Ascending aorta (tissue), 2 donors: Measurements from ENCODE around the gene CUL1. TPM values are rescaled to one million over a fixed set of nuclear protein-coding genes. Genes with fewer than 3 reads are reported as not detected.
A peak's percentile ranks its signal among the peaks of the same experiment; 100 is the strongest.
"Not testable (repeated sequence)": the region's sequence is repeated elsewhere in the genome, so short reads cannot be mapped to it uniquely, and the experiment has no call there.

ENCODE experiments used
- DNase-seq, 2 donors: peaks; one replicate each; pipeline ENCODE4 v3.0.0-alpha.2; 2019; ENCODE audit warnings: low spot score in 2 of 2
- H3K27ac ChIP-seq, 2 donors: fragments of 200-600 bp; sonication (generic); one replicate each; pipeline ENCODE4 v1.5.1; 2016 to 2017; ENCODE audit warnings: mild to moderate bottlenecking in 1 of 2
- H3K27me3 ChIP-seq: fragments of 200-600 bp; sonication (generic); one replicate; pipeline ENCODE4 v1.5.1; 2017
- H3K36me3 ChIP-seq, 2 donors: fragments of 200-600 bp; sonication (generic); one replicate each; pipeline ENCODE4 v1.5.1; 2016
- H3K4me1 ChIP-seq, 2 donors: fragments of 200-600 bp; sonication (generic); one replicate each; pipeline ENCODE4 v1.5.1; 2016 to 2017; ENCODE audit warnings: mild to moderate bottlenecking in 1 of 2
- H3K4me3 ChIP-seq, 2 donors: fragments of 200-600 bp; sonication (generic); one replicate each; pipeline ENCODE4 v1.5.1; 2016 to 2017; ENCODE audit warnings: mild to moderate bottlenecking in 1 of 2
- H3K9me3 ChIP-seq, 2 donors: fragments of 200-600 bp; sonication (generic); one replicate each; pipeline ENCODE4 v1.5.1; 2016
- CTCF ChIP-seq, 3 experiments: fragments of 200-600 bp in 2 of 3; fragments of 450-650 bp in 1 of 3; sonication (generic) in 2 of 3; IDR thresholded peaks; one replicate each; pipeline ENCODE4 v1.5.1; 2016 to 2019; ENCODE audit warnings: antibody characterized with exemption in 3 of 3, mild to moderate bottlenecking in 1 of 3, moderate library complexity in 1 of 3
- intact Hi-C: fragments of 100-400 bp; cut with DNase I; formaldehyde crosslinking; loops from one replicate; pipeline ENCODE4 v1.15.1; 2023
- total RNA-seq: library from RNA; depleted of rRNA; stranded (reverse); fragments of >200 nt; gene quantifications from one replicate; pipeline ENCODE4 v1.1.0, GENCODE V29; 2016

Gene CUL1
- total RNA-seq, 1 donor from 2014 or later: 16.3 TPM

GRCh38 chr7:148699782-148700629 is 1.3 kb downstream of the CUL1 start:
- DNase-seq: no peak
- Histone ChIP-seq H3K4me3 (peak overlapping the region; percentile 97 to 99), H3K36me3 (no peaks in the 10 kb centered on the region), H3K9me3 (no peaks in the 10 kb centered on the region), H3K4me1 (peaks cover 4 to 38% of the 10 kb centered on the region in 2 donors), H3K27ac (peak overlapping the region; percentile 99 to 100), H3K27me3 (no peaks in the 10 kb centered on the region)
- intact Hi-C loops: loop anchor here (1.0 to 10.0 kb wide), 7 partner anchors 31 to 425 kb away; partner anchors contain the start of genes EZH2, PDIA4 and ZNF425
- no peak for TF ChIP-seq CTCF (IDR thresholded peaks at IDR 0.05)

- Histone ChIP-seq H3K4me1 (peaks cover 4 to 42% of the 10 kb centered on the region in 2 donors), H3K4me3 (peak overlapping the region; percentile 97 to 99), H3K9me3 (no peaks in the 10 kb centered on the region), H3K36me3 (no peaks in the 10 kb centered on the region), H3K27me3 (no peaks in the 10 kb centered on the region), H3K27ac (peak overlapping the region in 1 of 2 donors; percentile 0)
- no peak for TF ChIP-seq CTCF (IDR thresholded peaks at IDR 0.05)
- intact Hi-C loops: loop anchor here (2.0 kb wide), 1 partner anchor 262 kb away; no protein-coding TSS in a partner anchor
- no peak for DNase-seq
These were observed 2.0 kb downstream of the CUL1 start for GRCh38 chr7:148700661-148701064.

- no peak overlapping the region for H3K27ac ChIP-seq
These were observed 2.7 kb downstream of the CUL1 start for GRCh38 chr7:148701414-148701813.

GRCh38 chr7:148702876-148703670 is 4.4 kb downstream of the CUL1 start:
- Histone ChIP-seq H3K4me1 (peaks cover 4 to 48% of the 10 kb centered on the region in 2 donors), H3K9me3 (no peaks in the 10 kb centered on the region), H3K4me3 (no peak overlapping the region), H3K27me3 (no peaks in the 10 kb centered on the region), H3K36me3 (no peaks in the 10 kb centered on the region), H3K27ac (no peak overlapping the region)
- intact Hi-C loops: no loop called here
- no peak for TF ChIP-seq CTCF (IDR thresholded peaks at IDR 0.05)
- DNase-seq: no peak

More at GRCh38 chr7:148701414-148701813, 2.7 kb downstream of the CUL1 start:
- intact Hi-C loops: loop anchor here (2.0 kb wide), 1 partner anchor 261 kb away; no protein-coding TSS in a partner anchor
- H3K9me3 ChIP-seq: no peaks in the 10 kb centered on the region
- peaks cover 4 to 49% of the 10 kb centered on the region in 2 donors for H3K4me1 ChIP-seq
- no peak for DNase-seq
- H3K4me3 ChIP-seq: peak overlapping the region; percentile 7 to 99
- no peaks in the 10 kb centered on the region for H3K27me3 ChIP-seq
- TF ChIP-seq CTCF (IDR thresholded peaks at IDR 0.05): no peak
- no peaks in the 10 kb centered on the region for H3K36me3 ChIP-seq

GRCh38 chr7:148703671-148703962 is 4.9 kb downstream of the CUL1 start:
- H3K4me3 ChIP-seq, DNase-seq, H3K9me3 ChIP-seq, intact Hi-C loops, H3K36me3 ChIP-seq, H3K27ac ChIP-seq, H3K27me3 ChIP-seq: not testable (repeated sequence)
- peaks cover 4 to 50% of the 10 kb centered on the region in 2 donors for H3K4me1 ChIP-seq

GRCh38 chr7:148704189-148704588 is 5.5 kb downstream of the CUL1 start:
- no peaks in the 10 kb centered on the region for H3K36me3 ChIP-seq
- no peak for TF ChIP-seq CTCF (IDR thresholded peaks at IDR 0.05)
- no peaks in the 10 kb centered on the region for H3K9me3 ChIP-seq
- no peak overlapping the region for H3K27ac ChIP-seq
- peaks cover 4 to 53% of the 10 kb centered on the region in 2 donors for H3K4me1 ChIP-seq
- intact Hi-C loops: no loop called here
- H3K4me3 ChIP-seq: no peak overlapping the region
- DNase-seq: no peak
- no peaks in the 10 kb centered on the region for H3K27me3 ChIP-seq
